Measurements from ENCODE around the gene SAE1.
A peak's percentile ranks its signal among the peaks of the same experiment; 100 is the strongest.

The SAE1 gene

GRCh38 chr19:47240556-47240955 is 109.9 kb downstream of the SAE1 start:
- H3K27me3 ChIP-seq (ENCODE audit: insufficient read depth, low read length, poor library complexity): no peaks in the 10 kb centered on the region
- H2AFZ ChIP-seq (ENCODE audit: low read depth, low read length): no peak overlapping the region
- no peak overlapping the region for H3K4me3 ChIP-seq (ENCODE audit: low read depth in 1 of 2, low read length in 2 of 2)
- H3K4me2 ChIP-seq (ENCODE audit: insufficient read depth, low read length): 0 out of 2 replicates have a peak overlapping the region, but pooled peaks have one; percentile 16
- ATAC-seq (ENCODE audit: insufficient read depth, low read depth): no peak
- no peaks in the 10 kb centered on the region; the same call in 1 of the 2 replicates for H4K20me1 ChIP-seq (ENCODE audit: insufficient read depth, low read length)
- DNase-seq: no peak
- H3K27ac ChIP-seq (ENCODE audit: low read length): no peak overlapping the region
- no peaks in the 10 kb centered on the region for H3K79me2 ChIP-seq (ENCODE audit: insufficient read depth, low read length)
- H3K9me3 ChIP-seq (ENCODE audit: insufficient read depth, low read length, severe bottlenecking): no peaks in the 10 kb centered on the region
- peaks cover 30% of the 10 kb centered on the region for H3K4me1 ChIP-seq (ENCODE audit: insufficient read depth, low read length)
- H3K9ac ChIP-seq (ENCODE audit: low read depth, low read length): no peak overlapping the region
- no peak for TF ChIP-seq EZH2 (IDR thresholded peaks at IDR 0.05; ENCODE audit: borderline replicate concordance, low read depth, low read length, severe bottlenecking)
- TF ChIP-seq CTCF (IDR thresholded peaks at IDR 0.05; ENCODE audit: borderline replicate concordance, extremely low read depth, low read length, poor library complexity, severe bottlenecking): no peak
- no peaks in the 10 kb centered on the region for H3K36me3 ChIP-seq (ENCODE audit: insufficient read depth, low read length)

- Histone ChIP-seq H4K20me1 (ENCODE audit: insufficient read depth, low read length) (no peaks in the 10 kb centered on the region; the same call in 1 of the 2 replicates), H2AFZ (ENCODE audit: low read depth, low read length) (no peak overlapping the region), H3K4me3 (ENCODE audit: low read depth in 1 of 2, low read length in 2 of 2) (no peak overlapping the region; a peak in 1 of 4 replicates), H3K79me2 (ENCODE audit: insufficient read depth, low read length) (no peaks in the 10 kb centered on the region), H3K27ac (ENCODE audit: low read length) (peak overlapping the region; percentile 10; the same call in 1 of the 2 replicates), H3K27me3 (ENCODE audit: insufficient read depth, low read length, poor library complexity) (no peaks in the 10 kb centered on the region), H3K4me1 (ENCODE audit: insufficient read depth, low read length) (peaks cover 30% of the 10 kb centered on the region), H3K4me2 (ENCODE audit: insufficient read depth, low read length) (peak overlapping the region; percentile 16), H3K9me3 (ENCODE audit: insufficient read depth, low read length, severe bottlenecking) (no peaks in the 10 kb centered on the region), H3K9ac (ENCODE audit: low read depth, low read length) (no peak overlapping the region), H3K36me3 (ENCODE audit: insufficient read depth, low read length) (no peaks in the 10 kb centered on the region)
- ATAC-seq (ENCODE audit: insufficient read depth, low read depth) (peak; percentile 21), DNase-seq (peak; percentile 81)
- no peak for TF ChIP-seq CTCF (IDR thresholded peaks at IDR 0.05; ENCODE audit: borderline replicate concordance, extremely low read depth, low read length, poor library complexity, severe bottlenecking)
- no peak for TF ChIP-seq EZH2 (IDR thresholded peaks at IDR 0.05; ENCODE audit: borderline replicate concordance, low read depth, low read length, severe bottlenecking)
These were observed 110.6 kb downstream of the SAE1 start for GRCh38 chr19:47240996-47241918.

GRCh38 chr19:47241919-47242577 is 111.4 kb downstream of the SAE1 start:
- TF ChIP-seq EZH2 (IDR thresholded peaks at IDR 0.05; ENCODE audit: borderline replicate concordance, low read depth, low read length, severe bottlenecking) (no peak), CTCF (IDR thresholded peaks at IDR 0.05; ENCODE audit: borderline replicate concordance, extremely low read depth, low read length, poor library complexity, severe bottlenecking) (no peak)
- DNase-seq (no peak), ATAC-seq (ENCODE audit: insufficient read depth, low read depth) (no peak)
- Histone ChIP-seq H2AFZ (ENCODE audit: low read depth, low read length) (no peak overlapping the region), H3K4me3 (ENCODE audit: low read depth in 1 of 2, low read length in 2 of 2) (no peak overlapping the region), H4K20me1 (ENCODE audit: insufficient read depth, low read length) (no peaks in the 10 kb centered on the region; the same call in 1 of the 2 replicates), H3K4me1 (ENCODE audit: insufficient read depth, low read length) (peaks cover 30% of the 10 kb centered on the region), H3K27me3 (ENCODE audit: insufficient read depth, low read length, poor library complexity) (no peaks in the 10 kb centered on the region), H3K9me3 (ENCODE audit: insufficient read depth, low read length, severe bottlenecking) (no peaks in the 10 kb centered on the region), H3K79me2 (ENCODE audit: insufficient read depth, low read length) (no peaks in the 10 kb centered on the region), H3K36me3 (ENCODE audit: insufficient read depth, low read length) (no peaks in the 10 kb centered on the region), H3K4me2 (ENCODE audit: insufficient read depth, low read length) (no peak overlapping the region), H3K9ac (ENCODE audit: low read depth, low read length) (no peak overlapping the region), H3K27ac (ENCODE audit: low read length) (no peak overlapping the region; the same call in 1 of the 2 replicates)

Data from DND-41 (cell line).